Measurements from ENCODE around the gene SCRN1. TPM values are rescaled to one million over a fixed set of nuclear protein-coding genes. Genes with fewer than 3 reads are reported as not detected.
A peak's percentile ranks its signal among the peaks of the same experiment; 100 is the strongest.

Gene SCRN1
- total and polyA plus RNA-seq, 2 of the 13 experiments (the other 11 are each of a cell fraction or from before 2014, with no cell fraction given), result 43.2 to 49.8 TPM

DNA sequence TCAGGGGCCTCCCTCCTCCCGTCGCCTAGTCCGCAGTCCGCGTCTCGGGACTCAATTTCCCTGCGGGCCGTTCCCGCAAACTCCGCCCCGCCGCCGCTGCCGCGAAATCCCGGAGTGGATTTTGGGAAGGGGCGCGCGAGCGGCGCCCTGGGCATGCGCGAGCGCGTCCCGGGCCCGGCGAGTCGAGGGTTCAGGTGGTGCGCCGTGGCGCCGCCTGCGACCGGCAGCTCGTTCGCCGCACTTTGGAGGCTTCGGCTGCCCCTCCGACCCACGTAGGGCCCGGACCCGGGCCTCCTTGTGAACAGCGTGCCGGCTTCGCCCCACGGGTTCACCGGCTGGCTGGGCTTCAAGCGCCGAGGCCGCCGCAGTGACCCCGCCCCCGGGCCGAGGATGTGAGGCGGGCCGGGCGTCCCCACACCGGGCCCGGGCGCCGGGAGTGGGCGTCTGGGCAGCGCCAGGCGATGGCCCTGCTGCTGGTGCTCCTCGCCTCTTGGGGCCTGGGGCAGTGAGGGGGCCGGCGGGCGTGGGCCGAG lies 38.7 kb upstream of the SCRN1 start, which contains the start of gene PLEKHA8 (continued):
- TF ChIP-seq, protein P1, sequence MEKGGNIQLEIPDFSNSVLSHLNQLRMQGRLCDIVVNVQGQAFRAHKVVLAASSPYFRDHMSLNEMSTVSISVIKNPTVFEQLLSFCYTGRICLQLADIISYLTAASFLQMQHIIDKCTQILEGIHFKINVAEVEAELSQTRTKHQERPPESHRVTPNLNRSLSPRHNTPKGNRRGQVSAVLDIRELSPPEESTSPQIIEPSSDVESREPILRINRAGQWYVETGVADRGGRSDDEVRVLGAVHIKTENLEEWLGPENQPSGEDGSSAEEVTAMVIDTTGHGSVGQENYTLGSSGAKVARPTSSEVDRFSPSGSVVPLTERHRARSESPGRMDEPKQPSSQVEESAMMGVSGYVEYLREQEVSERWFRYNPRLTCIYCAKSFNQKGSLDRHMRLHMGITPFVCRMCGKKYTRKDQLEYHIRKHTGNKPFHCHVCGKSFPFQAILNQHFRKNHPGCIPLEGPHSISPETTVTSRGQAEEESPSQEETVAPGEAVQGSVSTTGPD (CRISPR knock-in tag; IDR thresholded peaks at IDR 0.05), result no peak
- peak; percentile 44; the same call in 1 of the 2 replicates for TF ChIP-seq CHD2 (IDR thresholded peaks at IDR 0.05; ENCODE audit: low read depth, low read length)
- TF ChIP-seq ZNF737 (CRISPR knock-in tag; IDR thresholded peaks at IDR 0.05; ENCODE audit: borderline replicate concordance), result no peak
- TF ChIP-seq DR1 (CRISPR knock-in tag; IDR thresholded peaks at IDR 0.05), result no peak; the same call in 1 of the 2 replicates
- 0 out of 2 replicates have a peak, but pooled peaks have one; percentile 39 for TF ChIP-seq ARNTL (CRISPR knock-in tag; IDR thresholded peaks at IDR 0.05)
- TF ChIP-seq ZNF44 (CRISPR knock-in tag; IDR thresholded peaks at IDR 0.05), result no peak
- TF ChIP-seq MAFG (CRISPR knock-in tag; IDR thresholded peaks at IDR 0.05), result no peak
- TF ChIP-seq, protein P2, sequence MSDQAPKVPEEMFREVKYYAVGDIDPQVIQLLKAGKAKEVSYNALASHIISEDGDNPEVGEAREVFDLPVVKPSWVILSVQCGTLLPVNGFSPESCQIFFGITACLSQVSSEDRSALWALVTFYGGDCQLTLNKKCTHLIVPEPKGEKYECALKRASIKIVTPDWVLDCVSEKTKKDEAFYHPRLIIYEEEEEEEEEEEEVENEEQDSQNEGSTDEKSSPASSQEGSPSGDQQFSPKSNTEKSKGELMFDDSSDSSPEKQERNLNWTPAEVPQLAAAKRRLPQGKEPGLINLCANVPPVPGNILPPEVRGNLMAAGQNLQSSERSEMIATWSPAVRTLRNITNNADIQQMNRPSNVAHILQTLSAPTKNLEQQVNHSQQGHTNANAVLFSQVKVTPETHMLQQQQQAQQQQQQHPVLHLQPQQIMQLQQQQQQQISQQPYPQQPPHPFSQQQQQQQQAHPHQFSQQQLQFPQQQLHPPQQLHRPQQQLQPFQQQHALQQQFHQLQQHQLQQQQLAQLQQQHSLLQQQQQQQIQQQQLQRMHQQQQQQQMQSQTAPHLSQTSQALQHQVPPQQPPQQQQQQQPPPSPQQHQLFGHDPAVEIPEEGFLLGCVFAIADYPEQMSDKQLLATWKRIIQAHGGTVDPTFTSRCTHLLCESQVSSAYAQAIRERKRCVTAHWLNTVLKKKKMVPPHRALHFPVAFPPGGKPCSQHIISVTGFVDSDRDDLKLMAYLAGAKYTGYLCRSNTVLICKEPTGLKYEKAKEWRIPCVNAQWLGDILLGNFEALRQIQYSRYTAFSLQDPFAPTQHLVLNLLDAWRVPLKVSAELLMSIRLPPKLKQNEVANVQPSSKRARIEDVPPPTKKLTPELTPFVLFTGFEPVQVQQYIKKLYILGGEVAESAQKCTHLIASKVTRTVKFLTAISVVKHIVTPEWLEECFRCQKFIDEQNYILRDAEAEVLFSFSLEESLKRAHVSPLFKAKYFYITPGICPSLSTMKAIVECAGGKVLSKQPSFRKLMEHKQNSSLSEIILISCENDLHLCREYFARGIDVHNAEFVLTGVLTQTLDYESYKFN (CRISPR knock-in tag; conservative IDR thresholded peaks at IDR 0.05), result peak; percentile 55
- TF ChIP-seq YEATS2 (CRISPR knock-in tag; IDR thresholded peaks at IDR 0.05; ENCODE audit: borderline replicate concordance), result no peak
- TF ChIP-seq DNMT3B (CRISPR knock-in tag; conservative IDR thresholded peaks at IDR 0.05), result no peak
- peak; percentile 36; the same call in 1 of the 2 replicates for TF ChIP-seq CAMTA2 (CRISPR knock-in tag; IDR thresholded peaks at IDR 0.05; ENCODE audit: borderline replicate concordance)
- 0 out of 2 replicates have a peak, but pooled peaks have one; percentile 20 for TF ChIP-seq YEATS4 (CRISPR knock-in tag; IDR thresholded peaks at IDR 0.05; ENCODE audit: borderline replicate concordance)
- TF ChIP-seq, protein P3, sequence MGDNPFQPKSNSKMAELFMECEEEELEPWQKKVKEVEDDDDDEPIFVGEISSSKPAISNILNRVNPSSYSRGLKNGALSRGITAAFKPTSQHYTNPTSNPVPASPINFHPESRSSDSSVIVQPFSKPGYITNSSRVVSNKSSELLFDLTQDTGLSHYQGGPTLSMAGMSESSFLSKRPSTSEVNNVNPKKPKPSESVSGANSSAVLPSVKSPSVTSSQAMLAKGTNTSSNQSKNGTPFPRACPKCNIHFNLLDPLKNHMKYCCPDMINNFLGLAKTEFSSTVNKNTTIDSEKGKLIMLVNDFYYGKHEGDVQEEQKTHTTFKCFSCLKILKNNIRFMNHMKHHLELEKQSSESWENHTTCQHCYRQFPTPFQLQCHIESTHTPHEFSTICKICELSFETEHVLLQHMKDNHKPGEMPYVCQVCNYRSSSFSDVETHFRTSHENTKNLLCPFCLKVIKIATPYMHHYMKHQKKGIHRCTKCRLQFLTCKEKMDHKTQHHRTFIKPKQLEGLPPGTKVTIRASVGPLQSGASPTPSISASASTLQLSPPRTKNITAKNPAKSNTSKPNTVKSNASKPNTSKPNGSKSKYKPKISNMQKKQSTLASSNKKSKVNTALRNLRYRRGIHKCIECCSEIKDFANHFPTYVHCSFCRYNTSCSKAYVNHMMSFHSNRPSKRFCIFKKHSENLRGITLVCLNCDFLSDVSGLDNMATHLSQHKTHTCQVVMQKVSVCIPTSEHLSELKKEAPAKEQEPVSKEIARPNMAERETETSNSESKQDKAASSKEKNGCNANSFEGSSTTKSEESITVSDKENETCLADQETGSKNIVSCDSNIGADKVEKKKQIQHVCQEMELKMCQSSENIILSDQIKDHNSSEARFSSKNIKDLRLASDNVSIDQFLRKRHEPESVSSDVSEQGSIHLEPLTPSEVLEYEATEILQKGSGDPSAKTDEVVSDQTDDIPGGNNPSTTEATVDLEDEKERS (CRISPR knock-in tag; IDR thresholded peaks at IDR 0.05), result no peak
- TF ChIP-seq, protein P4, sequence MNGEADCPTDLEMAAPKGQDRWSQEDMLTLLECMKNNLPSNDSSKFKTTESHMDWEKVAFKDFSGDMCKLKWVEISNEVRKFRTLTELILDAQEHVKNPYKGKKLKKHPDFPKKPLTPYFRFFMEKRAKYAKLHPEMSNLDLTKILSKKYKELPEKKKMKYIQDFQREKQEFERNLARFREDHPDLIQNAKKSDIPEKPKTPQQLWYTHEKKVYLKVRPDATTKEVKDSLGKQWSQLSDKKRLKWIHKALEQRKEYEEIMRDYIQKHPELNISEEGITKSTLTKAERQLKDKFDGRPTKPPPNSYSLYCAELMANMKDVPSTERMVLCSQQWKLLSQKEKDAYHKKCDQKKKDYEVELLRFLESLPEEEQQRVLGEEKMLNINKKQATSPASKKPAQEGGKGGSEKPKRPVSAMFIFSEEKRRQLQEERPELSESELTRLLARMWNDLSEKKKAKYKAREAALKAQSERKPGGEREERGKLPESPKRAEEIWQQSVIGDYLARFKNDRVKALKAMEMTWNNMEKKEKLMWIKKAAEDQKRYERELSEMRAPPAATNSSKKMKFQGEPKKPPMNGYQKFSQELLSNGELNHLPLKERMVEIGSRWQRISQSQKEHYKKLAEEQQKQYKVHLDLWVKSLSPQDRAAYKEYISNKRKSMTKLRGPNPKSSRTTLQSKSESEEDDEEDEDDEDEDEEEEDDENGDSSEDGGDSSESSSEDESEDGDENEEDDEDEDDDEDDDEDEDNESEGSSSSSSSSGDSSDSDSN (CRISPR knock-in tag; IDR thresholded peaks at IDR 0.05), result peak; percentile 89; the same call in 1 of the 2 replicates
- TF ChIP-seq, protein P5, sequence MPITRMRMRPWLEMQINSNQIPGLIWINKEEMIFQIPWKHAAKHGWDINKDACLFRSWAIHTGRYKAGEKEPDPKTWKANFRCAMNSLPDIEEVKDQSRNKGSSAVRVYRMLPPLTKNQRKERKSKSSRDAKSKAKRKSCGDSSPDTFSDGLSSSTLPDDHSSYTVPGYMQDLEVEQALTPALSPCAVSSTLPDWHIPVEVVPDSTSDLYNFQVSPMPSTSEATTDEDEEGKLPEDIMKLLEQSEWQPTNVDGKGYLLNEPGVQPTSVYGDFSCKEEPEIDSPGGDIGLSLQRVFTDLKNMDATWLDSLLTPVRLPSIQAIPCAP (CRISPR knock-in tag; IDR thresholded peaks at IDR 0.05; ENCODE audit: low read depth), result peak; percentile 74; the same call in 1 of the 2 replicates
- peak; percentile 35; the same call in 1 of the 2 replicates for TF ChIP-seq ESRRA (CRISPR knock-in tag; IDR thresholded peaks at IDR 0.05; ENCODE audit: low read depth)
- TF ChIP-seq HES4 (CRISPR knock-in tag; IDR thresholded peaks at IDR 0.05; ENCODE audit: borderline replicate concordance), result 0 out of 2 replicates have a peak, but pooled peaks have one; percentile 50
- peak; percentile 74; the same call in 1 of the 2 replicates for TF ChIP-seq MTA1 (CRISPR knock-in tag; IDR thresholded peaks at IDR 0.05; ENCODE audit: borderline replicate concordance)

Measured in HepG2 (cell line).